ENCODE data around the gene DACT1.
A peak's percentile ranks its signal among the peaks of the same experiment; 100 is the strongest.

DACT1 gene

GRCh38 chr14:58625438-58625837 is 12.3 kb upstream of the DACT1 start:
- no peak for TF ChIP-seq ZNF274 (IDR thresholded peaks at IDR 0.05; ENCODE audit: low read depth, low read length)
- H3K4me3 ChIP-seq (ENCODE audit: low read length): no peak overlapping the region

GRCh38 chr14:58626431-58626831 is 11.3 kb upstream of the DACT1 start:
- no peak for TF ChIP-seq ZNF274 (IDR thresholded peaks at IDR 0.05; ENCODE audit: low read depth, low read length)
- H3K4me3 ChIP-seq (ENCODE audit: low read length): no peak overlapping the region

- H3K4me3 ChIP-seq (ENCODE audit: low read length): no peak overlapping the region
- no peak for TF ChIP-seq ZNF274 (IDR thresholded peaks at IDR 0.05; ENCODE audit: low read depth, low read length)
Observed at GRCh38 chr14:58628406-58628805, 9.4 kb upstream of the DACT1 start.

DNA sequence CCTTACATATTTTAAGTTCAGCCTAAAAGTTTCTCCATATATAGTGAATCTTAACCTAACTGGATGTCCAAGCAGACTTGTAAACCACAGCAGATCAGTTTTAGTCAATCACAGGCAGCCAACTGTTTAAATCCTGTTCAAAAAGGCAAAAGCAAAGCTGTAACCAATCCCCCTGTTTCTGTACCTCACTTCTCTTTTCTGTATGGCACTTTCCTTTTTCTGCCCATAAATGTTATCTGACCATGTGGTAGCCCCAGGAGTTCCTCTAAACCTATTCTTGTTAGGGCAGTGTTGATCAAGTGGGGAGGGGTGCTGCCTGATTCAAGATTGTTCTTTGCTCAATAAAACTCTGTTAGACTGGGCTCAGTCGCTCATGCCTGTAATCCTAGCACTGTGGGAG is 8.5 kb upstream of the DACT1 start:
- no peak overlapping the region for H3K4me3 ChIP-seq (ENCODE audit: low read length)
- TF ChIP-seq ZNF274 (IDR thresholded peaks at IDR 0.05; ENCODE audit: low read depth, low read length): no peak

DNA sequence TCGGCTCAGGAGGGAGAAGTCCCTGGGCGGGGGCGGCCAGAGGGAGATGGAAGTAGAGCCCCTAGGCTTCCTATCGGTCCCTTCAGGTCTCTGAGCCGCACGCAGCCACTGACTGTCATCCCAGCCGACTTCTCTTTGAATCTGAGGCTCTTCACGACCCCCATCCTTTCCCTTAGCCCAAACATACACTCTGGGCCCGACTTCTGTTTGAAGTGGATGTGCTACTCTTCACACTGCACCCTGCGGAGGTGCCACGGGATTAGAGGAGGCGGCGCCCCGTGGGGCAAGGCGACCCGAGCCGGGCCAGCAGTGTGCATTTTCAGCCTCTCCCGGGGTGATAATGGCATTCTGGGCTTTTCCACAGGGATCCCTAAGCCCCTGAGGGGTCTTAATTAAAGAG is 6.0 kb upstream of the DACT1 start:
- no peak for TF ChIP-seq ZNF274 (IDR thresholded peaks at IDR 0.05; ENCODE audit: low read depth, low read length)

DNA sequence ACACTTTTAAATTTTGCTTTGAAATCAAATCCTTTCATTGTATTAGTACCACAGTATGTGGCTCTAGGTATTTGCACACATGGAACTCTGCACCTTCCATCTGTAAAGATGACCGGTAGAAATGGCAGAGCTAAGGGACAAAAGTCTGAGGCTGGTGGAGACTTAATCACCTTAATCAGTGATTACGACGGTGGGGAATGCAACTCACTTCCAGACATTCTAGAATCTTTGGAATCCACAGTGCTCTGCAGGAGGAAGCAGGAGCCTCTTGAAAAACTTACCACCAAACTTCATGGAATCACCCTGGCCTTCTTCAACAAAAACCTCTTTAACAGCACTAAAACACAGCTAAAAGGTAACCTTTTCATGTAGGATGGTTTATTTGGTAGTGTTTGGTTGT is 3.9 kb upstream of the DACT1 start:
- no peak for TF ChIP-seq ZNF274 (IDR thresholded peaks at IDR 0.05; ENCODE audit: low read depth, low read length)
- H3K4me3 ChIP-seq (ENCODE audit: low read length): no peak overlapping the region

More for the DNA sequence above, 6.0 kb upstream of the DACT1 start:
- no peak overlapping the region for H3K4me3 ChIP-seq (ENCODE audit: low read length)

DNA sequence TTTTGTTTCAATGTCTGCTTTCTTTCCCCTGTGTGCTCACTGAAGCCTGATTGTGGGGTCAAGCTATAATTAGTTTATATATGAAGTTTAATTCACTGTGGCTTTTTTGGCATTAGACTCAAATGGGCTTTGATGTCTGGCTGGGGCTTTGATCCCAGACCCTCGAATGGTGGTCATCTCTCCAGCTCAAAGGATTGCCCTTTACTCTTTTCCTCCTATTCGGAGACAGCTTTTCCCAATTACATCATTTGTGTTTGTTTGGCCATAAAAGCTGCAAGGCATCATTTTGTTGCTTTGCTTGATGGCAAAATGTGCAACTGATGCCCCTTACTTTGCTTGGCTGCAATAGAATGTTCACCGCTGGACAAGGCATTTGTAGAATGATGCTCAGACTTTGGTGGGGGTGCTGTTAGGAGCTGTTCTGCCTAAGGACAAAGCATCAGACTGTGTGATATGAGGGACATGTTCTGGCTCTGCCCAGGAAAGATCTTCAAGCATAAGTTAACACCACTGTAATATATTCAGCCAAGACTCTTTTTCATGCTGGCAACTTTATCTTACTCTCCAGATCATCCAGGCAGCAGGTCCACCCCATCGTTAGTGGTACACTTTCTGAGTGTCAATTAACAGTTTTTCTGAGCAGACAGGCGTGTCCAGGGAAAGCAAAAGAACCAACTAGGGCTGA is 3.2 kb upstream of the DACT1 start:
- TF ChIP-seq ZNF274 (IDR thresholded peaks at IDR 0.05; ENCODE audit: low read depth, low read length): no peak
- H3K4me3 ChIP-seq (ENCODE audit: low read length): peak overlapping the region; percentile 33; the same call in 1 of the 2 replicates

DNA sequence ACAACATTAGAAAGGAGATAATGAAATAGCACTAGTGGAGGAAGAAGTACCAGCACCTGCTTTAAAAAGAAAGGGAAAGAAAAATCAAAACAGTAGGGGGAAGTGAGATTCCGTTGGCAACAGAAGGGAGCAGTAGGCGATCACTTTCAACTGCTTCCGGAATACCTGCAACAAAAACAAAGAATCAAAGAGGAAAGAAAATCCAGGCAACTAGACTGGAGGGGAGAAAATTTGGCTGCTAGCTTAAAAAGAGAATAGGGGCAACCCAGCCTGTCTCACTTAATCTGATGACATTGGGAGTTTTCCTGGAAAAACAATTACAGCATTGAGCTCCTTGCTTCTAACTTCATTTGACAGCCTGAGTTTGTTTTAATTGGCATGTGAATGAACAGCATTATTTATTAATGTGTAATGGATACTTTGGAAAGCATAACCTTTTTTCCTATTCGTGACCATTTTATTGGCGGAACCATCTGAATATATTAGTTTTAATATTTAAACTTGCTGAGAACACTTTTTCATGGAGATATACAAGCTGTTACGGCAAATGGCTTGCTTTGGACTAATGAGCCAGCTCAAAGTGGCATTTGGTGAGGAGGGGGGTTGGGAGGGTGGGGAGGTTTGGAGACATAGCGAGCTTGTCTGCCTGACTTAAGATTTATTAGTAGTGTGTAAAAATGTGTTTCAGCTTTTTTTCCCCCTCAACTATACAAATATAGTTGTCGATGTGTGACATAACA is 2.5 kb upstream of the DACT1 start:
- TF ChIP-seq ZNF274 (IDR thresholded peaks at IDR 0.05; ENCODE audit: low read depth, low read length): no peak
- peak overlapping the region; percentile 33; the same call in 1 of the 2 replicates for H3K4me3 ChIP-seq (ENCODE audit: low read length)

- H3K4me3 ChIP-seq (ENCODE audit: low read length): no peak overlapping the region
- TF ChIP-seq ZNF274 (IDR thresholded peaks at IDR 0.05; ENCODE audit: low read depth, low read length): no peak
Observed at GRCh38 chr14:58636129-58636528, 1.6 kb upstream of the DACT1 start.

DNA sequence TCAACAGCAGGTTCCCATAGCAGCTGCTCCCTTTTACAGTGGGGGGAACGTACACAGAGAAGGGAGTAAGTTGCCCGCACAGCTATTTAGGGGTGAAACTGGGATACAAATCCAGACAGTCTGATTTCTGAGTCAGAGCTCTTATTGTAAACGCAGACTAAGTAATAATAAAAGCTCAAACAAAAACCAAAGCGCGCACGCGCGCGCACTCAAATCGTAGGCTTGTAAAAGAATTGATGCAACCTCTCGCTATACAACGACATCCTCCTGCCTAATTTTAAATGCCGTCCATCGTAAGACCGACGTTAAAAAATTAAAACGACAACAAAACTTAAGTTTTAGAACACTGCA is 747 bp upstream of the DACT1 start:
- peak overlapping the region; percentile 69 for H3K4me3 ChIP-seq (ENCODE audit: low read length)
- no peak for TF ChIP-seq ZNF274 (IDR thresholded peaks at IDR 0.05; ENCODE audit: low read depth, low read length)

GRCh38 chr14:58638231-58639197 is 752 bp downstream of the DACT1 start:
- peak overlapping the region; percentile 92 for H3K4me3 ChIP-seq (ENCODE audit: low read length)
- no peak for TF ChIP-seq ZNF274 (IDR thresholded peaks at IDR 0.05; ENCODE audit: low read depth, low read length)

DNA sequence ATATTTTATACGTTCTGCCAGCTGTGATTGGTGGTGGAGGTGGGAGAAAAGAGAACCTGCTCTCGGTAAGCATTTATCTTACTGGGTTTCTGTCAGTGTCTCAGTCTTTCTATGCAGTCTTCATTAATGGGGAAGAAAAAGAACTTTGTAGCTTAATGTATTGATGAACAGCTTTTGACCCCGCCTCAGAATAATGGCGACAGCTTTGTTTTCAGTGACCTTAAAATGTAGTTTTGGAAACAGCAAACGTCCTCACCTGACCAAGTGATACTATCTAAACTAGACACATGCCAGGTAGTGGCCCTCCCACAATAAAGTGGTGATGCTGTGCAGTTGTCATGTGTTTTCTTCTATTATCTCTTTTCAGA is 1.4 kb downstream of the DACT1 start:
- TF ChIP-seq ZNF274 (IDR thresholded peaks at IDR 0.05; ENCODE audit: low read depth, low read length): no peak
- H3K4me3 ChIP-seq (ENCODE audit: low read length): peak overlapping the region; percentile 92

- TF ChIP-seq ZNF274 (IDR thresholded peaks at IDR 0.05; ENCODE audit: low read depth, low read length): no peak
- H3K4me3 ChIP-seq (ENCODE audit: low read length): peak overlapping the region; percentile 92
Observed at GRCh38 chr14:58639842-58640484, 2.2 kb downstream of the DACT1 start.

GRCh38 chr14:58640959-58641358 is 3.2 kb downstream of the DACT1 start:
- peak overlapping the region; percentile 24; the same call in 1 of the 2 replicates for H3K4me3 ChIP-seq (ENCODE audit: low read length)
- TF ChIP-seq ZNF274 (IDR thresholded peaks at IDR 0.05; ENCODE audit: low read depth, low read length): no peak

Data from GM08714 (cell line).